Lower leg skin (tissue), 3 donors: ENCODE measurements around the gene CKAP4.

Experiments used
- CTCF ChIP-seq, 3 donors: fragments of 450-650 bp; IDR thresholded peaks; one replicate each; pipeline ENCODE4 v1.5.1; 2016; ENCODE audit warnings: antibody characterized with exemption in 3 of 3, mild to moderate bottlenecking in 3 of 3, moderate library complexity in 2 of 3
- POLR2A ChIP-seq, 2 donors: fragments of 450-650 bp; IDR thresholded peaks; one replicate each; pipeline ENCODE4 v1.6.1; 2016 to 2017; ENCODE audit warnings: antibody characterized with exemption in 2 of 2, mild to moderate bottlenecking in 1 of 2, moderate library complexity in 1 of 2

DNA sequence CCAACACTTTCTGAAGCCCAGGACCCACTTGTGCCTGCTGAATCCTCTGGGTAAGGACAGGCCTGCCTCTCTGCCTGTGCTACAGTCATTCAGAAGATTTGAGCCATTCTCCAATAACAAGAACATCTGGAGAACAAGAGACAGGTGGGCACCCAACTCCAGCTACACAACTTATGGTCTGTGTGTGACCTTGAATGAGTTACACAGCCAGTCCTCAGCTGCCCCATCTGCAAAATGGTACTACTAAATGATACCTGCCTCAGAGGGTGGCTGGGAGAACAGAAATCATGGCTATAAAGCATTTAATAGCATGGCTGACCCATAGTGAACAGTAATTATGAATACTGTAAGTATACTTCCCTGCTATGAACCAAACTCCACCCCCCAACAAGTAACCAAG is 4.2 kb downstream of the CKAP4 start:
- no peak for TF ChIP-seq CTCF (IDR thresholded peaks at IDR 0.05)
- TF ChIP-seq POLR2A (IDR thresholded peaks at IDR 0.05), result no peak
